NCI-H460 (cell line): ENCODE results near the gene CACNA1D. TPM values are rescaled to one million over a fixed set of nuclear protein-coding genes. Genes with fewer than 3 reads are reported as not detected.

ENCODE experiments used
- DNase-seq: peaks from one replicate; pipeline ENCODE4 v3.0.0-alpha.2; 2016; ENCODE audit warnings: low read depth; ENCODE audit errors: extremely low read depth
- total RNA-seq: library from RNA; depleted of rRNA; stranded (reverse); fragments of >200 nt; shearing (Covaris generic); gene quantifications from 2 replicates; pipeline ENCODE4 v1.2.3, GENCODE V29; 2014

CACNA1D gene
- total RNA-seq, 1 experiment from 2014 or later, result not detected

- DNase-seq, result no peak
Measured at GRCh38 chr3:53675942-53676341, 181.5 kb downstream of the CACNA1D start.

- DNase-seq, result no peak
Measured at GRCh38 chr3:53677413-53677812, 183.0 kb downstream of the CACNA1D start.

- no peak for DNase-seq
Measured at GRCh38 chr3:53680028-53680427, 185.6 kb downstream of the CACNA1D start.

GRCh38 chr3:53682807-53683206 is 188.4 kb downstream of the CACNA1D start:
- DNase-seq, result no peak

GRCh38 chr3:53688066-53688465 is 193.7 kb downstream of the CACNA1D start:
- no peak for DNase-seq

- no peak for DNase-seq
Measured at GRCh38 chr3:53688989-53689388, 194.6 kb downstream of the CACNA1D start.

- no peak for DNase-seq
Measured at GRCh38 chr3:53689681-53690080, 195.3 kb downstream of the CACNA1D start.

- no peak for DNase-seq
Measured at GRCh38 chr3:53690521-53690920, 196.1 kb downstream of the CACNA1D start.

- DNase-seq, result no peak
Measured at GRCh38 chr3:53691349-53691748, 196.9 kb downstream of the CACNA1D start.

- DNase-seq, result no peak
Measured at GRCh38 chr3:53691885-53692284, 197.5 kb downstream of the CACNA1D start.

- DNase-seq, result no peak
Measured at GRCh38 chr3:53693451-53693850, 199.0 kb downstream of the CACNA1D start.

GRCh38 chr3:53694046-53694445 is 199.6 kb downstream of the CACNA1D start:
- no peak for DNase-seq

- no peak for DNase-seq
Measured at GRCh38 chr3:53694666-53695323, 200.4 kb downstream of the CACNA1D start.

- no peak for DNase-seq
Measured at GRCh38 chr3:53695324-53695690, 200.9 kb downstream of the CACNA1D start.

GRCh38 chr3:53696401-53697172 is 202.2 kb downstream of the CACNA1D start:
- no peak for DNase-seq

- DNase-seq, result no peak
Measured at GRCh38 chr3:53700441-53700840, 206.0 kb downstream of the CACNA1D start.

- no peak for DNase-seq
Measured at GRCh38 chr3:53702776-53703530, 208.5 kb downstream of the CACNA1D start.

- DNase-seq, result no peak
Measured at GRCh38 chr3:53703630-53704362, 209.4 kb downstream of the CACNA1D start.

- DNase-seq, result no peak
Measured at GRCh38 chr3:53704363-53704725, 209.9 kb downstream of the CACNA1D start.

- DNase-seq, result no peak
Measured at GRCh38 chr3:53705024-53705745, 210.8 kb downstream of the CACNA1D start.
